ENCODE data around the gene SYNDIG1. TPM values are rescaled to one million over a fixed set of nuclear protein-coding genes. Genes with fewer than 3 reads are reported as not detected.

SYNDIG1 gene
- polyA plus RNA-seq, 1 donor, result 4.9 TPM

DNA sequence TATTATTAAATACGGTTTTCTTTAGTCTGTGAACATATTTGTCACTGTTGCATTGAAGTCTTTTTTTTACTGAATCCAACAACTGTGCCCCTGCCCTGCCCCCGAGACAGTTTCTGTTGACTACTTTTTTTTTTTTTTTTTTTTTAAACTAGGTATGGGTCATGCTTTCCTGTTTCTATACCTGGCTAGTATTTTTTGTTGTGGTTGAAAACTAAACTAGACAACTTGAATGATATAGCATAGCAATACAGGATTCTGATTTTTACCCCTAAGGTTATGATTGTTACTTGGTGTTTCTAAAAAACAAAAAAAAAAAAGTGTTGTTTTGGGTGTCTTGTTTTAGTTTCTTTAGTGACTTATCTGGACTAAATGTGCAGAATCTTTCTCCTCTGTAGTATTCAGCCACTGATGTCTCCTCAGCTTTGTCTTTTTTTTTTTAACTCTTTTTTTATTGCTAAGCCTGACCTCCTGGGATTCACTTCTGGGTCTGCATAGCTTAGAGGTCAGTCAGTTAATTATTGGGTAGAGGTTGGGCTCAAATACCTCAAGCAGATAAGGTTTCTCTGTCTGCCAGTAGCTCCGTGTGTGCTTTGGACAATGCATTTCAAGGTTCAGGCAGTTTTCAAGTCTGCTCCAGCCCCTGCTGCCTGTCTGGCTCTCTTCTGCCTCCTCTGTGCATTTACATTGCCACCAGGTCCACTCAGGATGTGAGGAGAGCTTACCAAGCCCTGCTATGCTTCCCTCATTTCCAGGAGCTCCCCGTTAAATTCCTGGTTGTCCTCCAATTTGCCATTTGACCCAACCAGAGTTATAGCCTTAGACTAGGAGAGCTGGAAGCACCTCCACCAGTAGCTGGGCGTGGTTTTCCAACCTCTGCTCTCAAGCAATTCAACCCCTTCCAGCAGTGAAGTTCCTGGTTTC, 91.4 kb downstream of the SYNDIG1 start:
- no peak for DNase-seq (ENCODE audit: low read depth)

DNA sequence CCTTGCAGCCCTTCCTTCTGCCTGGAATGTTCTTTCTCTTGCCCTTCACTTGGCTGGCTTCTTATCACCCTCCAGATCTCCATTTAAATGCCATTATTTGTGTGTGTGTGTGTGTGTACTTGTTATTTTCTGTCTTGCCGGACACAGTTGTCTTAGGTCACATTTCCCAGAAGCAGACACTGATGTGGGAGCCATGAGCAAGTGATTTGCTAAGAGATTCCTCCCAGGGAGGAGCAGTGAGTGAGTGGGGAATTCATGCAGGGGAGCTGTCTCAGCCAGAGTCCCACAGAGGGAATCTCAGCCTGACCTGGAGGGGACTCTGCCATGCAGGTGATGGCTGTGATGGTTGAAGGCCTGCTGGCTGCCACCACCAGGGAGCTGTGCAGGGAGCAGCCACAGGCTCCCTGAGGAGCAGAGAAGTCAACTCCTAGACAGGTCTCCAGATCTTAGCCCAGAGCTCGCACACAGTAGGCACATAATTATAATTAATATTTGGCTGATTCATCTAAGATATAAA, 96.5 kb downstream of the SYNDIG1 start:
- no peak for DNase-seq (ENCODE audit: low read depth)

DNA sequence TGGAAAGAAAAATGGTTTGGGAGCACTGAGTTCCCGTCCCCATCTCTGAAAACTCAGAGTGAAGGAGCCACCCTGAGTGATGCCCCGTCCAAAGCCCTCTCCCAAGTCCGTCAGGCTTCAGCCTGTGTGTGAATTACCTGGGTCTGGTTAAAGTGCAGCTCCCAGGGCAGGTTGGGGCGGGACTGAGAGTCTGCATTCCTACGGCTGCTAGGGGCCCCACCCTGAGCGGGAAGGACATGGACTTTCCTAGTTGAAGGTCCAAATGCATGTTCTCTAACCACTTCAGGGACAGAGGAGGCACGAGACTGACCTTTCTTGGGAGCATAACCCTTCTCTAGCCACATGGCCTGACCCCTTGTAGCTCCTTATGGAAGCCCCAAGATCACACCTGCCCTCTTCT, 97.2 kb downstream of the SYNDIG1 start:
- no peak for DNase-seq (ENCODE audit: low read depth)

DNA sequence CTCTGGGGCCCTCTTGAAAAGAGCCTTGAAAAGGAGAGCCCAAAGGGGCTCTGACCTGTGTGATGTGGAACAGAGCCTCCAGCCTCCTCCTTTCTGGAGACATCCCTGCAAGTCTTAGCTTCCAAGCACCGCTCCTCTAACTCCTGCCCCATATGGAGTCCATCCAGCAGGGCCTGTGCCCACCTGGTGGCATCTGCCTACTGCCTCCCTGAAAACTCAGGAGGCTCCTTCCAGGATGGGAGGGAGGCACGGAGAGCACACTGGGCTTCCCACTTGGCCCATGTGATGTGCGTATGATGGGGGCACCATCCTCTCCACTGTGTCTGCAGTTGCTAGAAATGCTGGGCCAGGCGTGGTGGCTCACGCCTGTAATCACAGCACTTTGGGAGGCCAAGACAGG, 98.1 kb downstream of the SYNDIG1 start:
- no peak for DNase-seq (ENCODE audit: low read depth)

DNA sequence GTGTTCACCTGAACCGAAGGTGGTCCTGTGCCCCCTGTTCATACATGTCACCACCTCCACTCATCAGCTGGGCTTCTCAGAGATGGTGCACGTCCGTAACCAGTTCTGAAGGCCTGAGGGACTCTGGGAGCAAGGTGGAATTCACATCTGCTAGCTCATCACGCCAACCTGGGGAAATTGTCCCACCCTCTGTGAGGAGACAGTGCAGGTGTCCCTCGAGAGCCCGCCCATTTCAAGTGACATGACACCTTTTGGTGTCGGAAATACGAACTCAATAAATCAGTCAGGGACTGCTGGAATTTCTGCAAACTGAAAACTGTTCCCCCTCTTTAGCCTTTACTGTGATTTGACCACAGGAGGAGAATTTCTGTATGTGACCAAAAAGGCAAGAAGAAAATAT, 99.4 kb downstream of the SYNDIG1 start:
- DNase-seq (ENCODE audit: low read depth), result no peak

DNA sequence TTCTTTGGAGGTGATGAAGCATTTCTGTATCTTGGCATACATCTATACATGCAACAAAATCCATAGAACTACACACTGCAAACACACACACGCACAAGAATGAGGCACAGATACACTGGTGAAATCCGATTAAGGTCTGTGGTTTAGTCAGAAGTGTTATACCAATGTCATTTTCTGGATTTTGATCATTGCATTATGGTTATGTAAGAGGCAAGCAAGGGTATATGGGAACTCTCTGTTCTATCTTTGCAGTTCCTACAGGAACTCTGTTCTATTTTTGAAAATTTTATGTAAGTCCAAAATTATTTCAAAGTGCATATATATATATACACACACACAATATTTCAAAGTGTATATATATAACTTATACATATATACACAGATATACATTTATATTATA, 101.7 kb downstream of the SYNDIG1 start:
- DNase-seq (ENCODE audit: low read depth), result no peak

DNA sequence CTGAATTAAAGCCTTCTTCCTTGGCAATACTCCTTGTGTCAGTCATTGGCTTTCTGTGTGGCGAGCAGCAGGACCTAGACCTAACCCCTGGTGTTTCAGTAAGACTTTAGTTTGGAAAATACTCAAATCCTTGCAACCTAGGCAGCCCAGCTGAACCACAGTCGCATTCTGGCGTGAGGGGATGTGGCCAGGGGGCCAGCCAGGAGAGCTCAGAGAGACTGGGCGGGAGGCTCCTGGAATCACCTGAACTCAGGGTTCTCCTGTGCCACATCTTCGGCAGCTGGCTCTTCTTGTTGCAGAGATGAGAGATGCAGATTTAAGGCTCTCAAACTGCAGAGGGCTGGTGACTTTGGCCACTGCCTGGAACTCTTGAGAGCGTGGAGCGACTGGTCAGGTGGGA, 102.7 kb downstream of the SYNDIG1 start:
- DNase-seq (ENCODE audit: low read depth), result no peak

DNA sequence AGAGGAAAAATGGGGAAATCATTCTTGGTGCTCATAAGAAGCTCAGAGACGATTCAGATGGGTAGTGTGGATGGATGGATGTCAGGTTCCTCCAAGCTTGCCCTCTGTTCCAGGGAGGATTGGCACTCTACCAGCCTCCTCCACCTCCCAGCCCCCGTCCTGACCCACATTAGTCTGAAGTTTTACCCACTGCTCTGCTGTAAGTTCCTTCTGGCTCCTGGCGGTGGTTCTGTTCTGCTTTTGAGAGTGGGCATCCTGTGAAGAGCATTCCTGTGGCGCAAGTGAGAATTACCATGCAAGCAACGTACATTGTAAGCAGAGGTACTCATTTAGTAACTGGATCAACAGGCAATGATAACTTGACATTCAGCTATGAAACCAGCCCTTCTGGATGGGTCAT, 103.4 kb downstream of the SYNDIG1 start:
- no peak for DNase-seq (ENCODE audit: low read depth)

DNA sequence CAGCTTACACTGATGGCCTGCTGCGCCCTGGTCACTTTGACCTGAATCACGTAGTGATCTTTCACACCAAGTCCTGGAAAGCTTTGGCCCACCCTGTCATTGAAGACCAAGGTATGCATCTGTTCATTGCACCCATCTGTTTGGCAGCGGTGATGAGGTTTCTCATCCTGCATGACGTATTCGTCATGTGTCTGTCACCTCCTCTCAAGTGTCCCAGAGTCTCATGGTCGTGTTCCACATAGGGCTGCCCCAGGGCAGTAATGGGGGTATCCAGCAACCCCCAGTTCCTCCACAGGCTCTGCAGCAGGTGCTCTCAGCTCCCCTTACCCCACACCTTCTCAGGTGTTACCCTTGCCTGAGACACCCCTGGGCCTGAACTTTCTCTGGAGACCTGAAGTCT, 104.1 kb downstream of the SYNDIG1 start:
- DNase-seq (ENCODE audit: low read depth), result no peak

DNA sequence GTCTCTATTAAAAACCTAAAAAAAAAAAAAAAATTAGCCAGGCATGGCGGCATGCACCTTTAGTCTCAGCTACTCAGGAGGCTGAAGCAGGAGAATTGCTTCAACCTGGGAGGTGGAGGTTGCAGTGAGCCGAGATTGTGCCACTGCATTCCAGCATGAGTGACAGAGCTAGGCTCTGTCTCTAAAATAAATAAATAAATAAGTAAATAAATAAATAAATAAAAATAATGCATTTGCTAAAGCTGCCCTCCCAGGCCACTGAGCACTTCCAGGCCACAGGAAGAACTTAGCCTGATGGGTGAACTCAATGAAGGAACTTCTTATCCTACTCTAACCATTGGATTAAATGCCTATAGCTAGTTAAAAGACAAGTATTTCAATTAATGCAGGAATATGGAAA, 104.9 kb downstream of the SYNDIG1 start:
- no peak for DNase-seq (ENCODE audit: low read depth)

DNA sequence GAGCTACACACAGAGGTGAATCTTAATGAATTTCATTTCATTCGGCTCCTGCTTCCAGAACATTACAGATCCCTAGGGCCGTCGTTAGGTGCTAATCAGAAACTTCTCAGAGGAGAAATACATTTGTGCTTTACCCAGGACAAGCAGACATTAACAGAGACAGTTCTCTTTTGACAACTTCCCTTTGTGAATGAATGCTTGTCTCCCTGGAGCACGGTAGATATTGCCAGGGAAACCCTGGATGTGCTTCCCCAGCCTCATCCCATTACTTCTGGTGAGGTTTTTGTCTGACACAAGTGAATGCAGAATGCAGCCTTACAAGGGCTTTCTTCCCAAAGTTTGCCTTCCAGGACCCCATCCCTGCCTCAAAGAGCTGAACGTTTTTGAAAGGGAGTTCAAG, 105.4 kb downstream of the SYNDIG1 start:
- DNase-seq (ENCODE audit: low read depth), result no peak

DNA sequence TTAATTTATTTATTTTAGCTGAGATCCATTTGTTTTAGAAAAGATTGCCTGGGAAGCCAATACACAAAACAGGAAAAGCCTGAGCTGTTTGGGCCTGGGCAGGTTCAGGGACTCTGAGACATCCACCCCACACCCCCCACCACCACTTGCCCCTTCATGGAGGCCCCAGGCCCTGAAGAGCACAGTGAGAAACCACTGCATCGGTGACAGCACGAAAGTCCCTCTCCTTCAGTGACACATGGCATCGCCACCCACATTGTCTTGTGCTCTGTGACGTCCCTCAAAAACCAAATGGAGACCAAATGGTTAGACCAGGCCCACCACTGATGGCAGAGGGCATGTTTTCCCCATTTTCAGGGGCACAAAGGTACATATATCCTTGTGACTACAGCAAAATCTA, 106.4 kb downstream of the SYNDIG1 start:
- no peak for DNase-seq (ENCODE audit: low read depth)

DNA sequence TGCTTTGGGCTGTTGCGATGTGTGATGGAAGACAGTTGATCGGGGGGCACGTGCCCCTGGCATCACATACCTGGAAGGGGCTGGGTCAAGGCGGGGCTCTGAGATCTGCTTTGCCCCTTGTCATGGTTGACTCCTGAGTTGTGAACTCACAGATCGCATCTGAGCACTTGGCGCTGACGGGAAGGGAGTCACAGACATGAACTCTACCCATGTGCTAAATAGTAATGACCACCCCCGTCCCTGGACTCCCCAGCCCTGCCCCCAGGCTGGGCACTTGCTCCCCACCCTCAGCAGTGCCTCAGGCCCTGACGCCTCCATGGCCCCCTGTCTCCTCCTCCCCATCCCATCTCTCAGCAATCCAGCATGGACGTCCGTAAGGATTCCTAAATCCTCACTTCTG, 107.0 kb downstream of the SYNDIG1 start:
- no peak for DNase-seq (ENCODE audit: low read depth)

DNA sequence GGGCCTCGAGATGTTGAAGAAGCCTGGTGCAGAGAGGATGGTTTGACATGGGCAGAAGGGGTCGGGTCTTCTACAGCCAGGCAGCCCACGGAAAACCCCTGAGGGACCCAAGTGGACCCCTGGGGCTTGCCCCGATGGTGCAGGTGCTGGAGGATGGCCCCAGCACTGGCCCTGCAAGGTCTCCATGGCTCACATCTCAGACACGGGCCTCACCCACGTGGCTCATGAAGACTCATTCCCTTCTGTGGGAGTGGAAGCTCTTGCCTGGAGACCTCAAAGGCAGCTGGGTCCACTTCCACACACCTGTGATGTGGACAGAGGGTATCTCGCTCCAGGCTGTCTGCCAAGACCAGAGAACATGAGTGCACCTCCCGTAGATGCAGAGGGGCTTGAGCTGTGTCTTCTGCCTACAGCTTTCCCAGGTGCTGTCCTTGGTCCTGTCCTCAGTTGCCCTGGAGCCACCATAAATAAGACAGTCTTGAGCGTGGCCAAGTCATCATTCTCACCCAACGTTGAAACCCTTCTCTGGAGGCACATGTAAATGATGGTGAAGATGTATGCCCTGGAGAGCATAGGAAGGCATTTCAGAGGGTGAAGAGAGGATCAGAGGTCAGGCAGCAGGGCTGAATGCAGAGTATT, 108.0 kb downstream of the SYNDIG1 start:
- DNase-seq (ENCODE audit: low read depth), result no peak

DNA sequence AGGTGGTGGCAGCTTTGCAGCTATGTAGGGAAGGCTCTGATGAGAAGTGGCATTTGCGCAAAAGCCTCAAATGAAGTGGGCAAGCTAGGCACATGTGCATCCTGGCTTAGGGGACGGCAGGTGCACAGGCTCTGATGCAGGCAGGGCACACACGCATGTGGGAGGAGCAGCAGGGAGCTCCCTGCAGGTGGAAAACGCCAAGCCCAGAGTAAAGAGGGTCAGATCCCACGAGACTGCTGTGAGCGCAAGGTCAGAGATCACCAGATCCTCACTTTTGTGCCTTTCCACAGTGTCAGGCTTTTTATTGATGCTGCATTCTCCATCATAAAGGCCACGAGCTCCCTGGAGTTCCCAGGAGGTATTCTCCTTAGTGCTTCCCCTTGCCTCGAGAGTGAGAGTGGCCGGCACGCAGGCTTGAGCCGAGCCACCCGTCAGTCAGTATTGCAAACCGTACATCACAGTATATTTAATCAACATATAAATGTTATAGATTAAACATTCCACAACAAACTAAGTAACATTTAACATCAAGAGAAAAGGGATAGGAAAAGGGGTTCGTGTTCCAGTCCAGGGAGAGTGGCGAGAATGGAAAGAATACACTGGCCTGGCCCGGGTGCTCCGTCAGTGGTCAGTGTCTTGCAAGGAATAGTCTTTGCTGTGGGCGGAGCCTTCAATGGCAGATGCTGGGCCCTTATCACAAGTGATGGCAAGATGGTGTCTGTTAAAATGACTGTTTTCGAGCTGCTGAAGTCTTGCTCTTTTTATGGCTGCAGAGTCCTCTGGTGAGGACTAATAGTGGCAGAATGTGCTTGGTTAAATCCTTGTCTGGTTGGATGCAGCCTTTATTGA, 109.4 kb downstream of the SYNDIG1 start:
- DNase-seq (ENCODE audit: low read depth), result no peak

DNA sequence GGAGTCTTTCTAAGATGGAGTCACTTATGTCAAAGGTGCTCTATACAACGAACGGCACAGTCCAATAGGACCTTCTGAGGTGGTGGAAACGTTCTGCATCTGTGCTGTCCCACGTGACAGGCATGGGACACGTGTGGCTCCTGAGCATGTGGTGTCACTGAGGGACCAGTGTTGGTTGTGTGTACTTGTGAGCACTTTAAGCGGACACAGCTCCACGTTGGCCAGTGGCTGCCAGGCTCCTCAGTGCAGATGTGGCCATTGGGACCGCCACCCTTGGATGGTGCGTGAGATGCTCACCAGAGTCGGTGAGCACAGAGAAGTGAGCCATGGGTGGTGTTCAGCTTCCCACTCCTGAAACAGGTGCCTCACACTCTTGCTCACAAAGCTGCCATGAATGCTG, 110.0 kb downstream of the SYNDIG1 start:
- no peak for DNase-seq (ENCODE audit: low read depth)

DNA sequence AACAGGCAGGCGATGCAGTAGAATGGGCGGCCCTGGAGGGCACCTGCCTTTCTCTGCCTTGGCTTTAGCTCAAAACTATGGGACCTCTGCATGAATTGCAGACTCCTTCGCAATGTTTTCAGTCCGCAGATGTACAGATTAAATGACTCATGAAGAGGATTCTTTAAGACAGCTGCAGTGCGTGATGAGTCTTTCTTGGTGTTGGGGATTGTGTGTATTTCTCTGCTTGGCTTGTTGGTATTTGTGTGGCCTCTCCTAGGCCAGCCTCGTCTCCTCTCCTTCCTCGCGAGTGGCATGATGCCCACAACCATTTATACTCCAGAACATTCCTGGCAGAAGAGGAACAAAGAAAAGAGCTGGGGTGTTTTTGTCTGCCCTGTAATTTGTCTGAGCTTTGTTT, 110.6 kb downstream of the SYNDIG1 start:
- DNase-seq (ENCODE audit: low read depth), result no peak

DNA sequence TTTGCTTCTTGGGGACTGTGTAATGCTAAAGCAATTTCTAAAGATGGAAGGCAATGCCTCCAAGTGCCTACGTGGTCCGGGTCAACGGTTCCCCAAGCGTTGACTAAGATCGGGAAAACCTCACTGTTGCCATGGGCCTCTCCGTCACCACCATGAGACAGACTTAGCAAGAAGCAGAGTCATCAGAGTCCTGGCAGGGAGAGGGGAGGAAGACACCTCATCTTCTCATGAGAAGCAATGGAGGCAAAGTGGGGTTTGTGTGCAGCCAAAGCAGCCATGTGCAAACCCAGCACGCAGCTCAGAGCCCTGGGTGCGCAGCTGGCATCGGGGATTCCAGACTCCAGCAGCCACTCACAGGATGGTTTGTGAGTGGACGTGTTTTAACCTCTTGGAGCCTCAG, 111.4 kb downstream of the SYNDIG1 start:
- no peak for DNase-seq (ENCODE audit: low read depth)

DNA sequence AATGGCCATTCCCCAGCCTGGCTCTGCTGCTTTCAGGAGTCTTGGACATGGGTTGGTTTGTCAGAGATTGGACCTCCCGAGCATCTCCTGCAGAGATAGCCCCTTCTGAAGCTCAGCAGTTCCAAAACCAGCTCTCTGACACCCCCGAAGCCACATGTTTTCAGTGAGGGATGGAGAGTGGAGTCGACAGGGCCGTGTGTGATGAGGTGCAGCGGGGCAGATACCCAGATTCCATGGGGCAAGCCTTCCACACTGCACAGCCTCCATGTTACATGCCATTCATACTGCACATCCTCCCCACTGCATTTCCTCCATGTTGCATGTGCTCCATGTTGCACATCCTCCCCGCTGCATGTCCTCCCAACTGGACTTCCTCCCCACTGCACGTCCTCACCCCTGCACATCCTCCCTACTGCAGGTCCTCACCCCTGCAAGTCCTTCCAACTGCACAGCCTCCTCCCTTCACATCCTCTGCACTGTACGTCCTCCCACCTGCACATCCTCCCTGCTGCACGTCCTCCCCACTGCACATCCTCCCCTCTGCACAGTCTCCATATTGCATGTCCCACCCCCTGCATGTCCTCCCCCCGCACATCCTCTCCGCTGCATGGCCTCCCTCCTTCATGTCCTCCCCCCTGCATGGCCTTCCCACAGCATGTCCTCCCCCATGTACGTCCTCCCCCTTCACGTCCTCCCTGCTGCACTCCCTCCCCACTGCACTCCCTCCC, 112.2 kb downstream of the SYNDIG1 start:
- no peak for DNase-seq (ENCODE audit: low read depth)

DNA sequence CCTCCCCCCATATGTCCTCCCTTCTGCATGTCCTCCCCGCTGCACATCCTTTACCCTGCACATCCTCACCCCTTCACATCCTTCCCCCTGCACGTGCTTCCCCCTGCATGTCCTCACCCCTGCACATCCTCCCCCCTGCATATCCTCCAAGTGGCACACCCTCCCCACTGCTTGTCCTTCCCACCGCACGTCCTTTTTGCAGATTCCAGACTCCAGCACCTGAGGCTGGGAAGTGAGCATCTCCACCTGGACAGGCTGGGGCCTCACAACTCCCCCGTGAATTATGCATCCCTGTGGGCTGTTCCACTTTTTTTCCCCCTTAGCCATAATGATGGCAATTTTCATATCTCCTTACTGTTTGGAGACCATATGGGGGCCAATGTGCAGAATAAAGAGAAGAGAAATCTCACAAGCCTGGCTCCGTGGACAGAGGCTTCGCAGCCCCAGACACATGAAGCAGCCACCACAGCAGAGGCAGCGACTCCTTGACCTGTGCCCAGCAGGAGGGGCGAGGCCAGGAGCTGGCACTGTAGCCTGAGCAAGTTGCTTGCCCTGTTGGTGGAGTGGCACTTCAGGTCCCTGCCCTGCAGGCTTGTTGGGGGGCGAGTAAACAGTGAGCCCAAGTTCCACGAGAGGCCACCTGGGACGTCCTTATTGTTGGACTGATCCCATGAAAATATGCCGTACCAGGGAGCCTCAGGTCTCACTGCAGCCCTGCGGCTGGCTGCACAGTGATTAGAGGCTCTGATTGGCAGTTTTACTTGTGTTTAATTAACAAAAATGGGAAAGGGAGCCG, 113.1 kb downstream of the SYNDIG1 start:
- DNase-seq (ENCODE audit: low read depth), result no peak

Data from forelimb muscle (tissue), 1 donor.